GM21390 (cell line): Measurements from ENCODE around the gene BGN.

Experiments
- ATAC-seq: cut with Tn5 transposase; IDR thresholded peaks from one replicate; pipeline ENCODE4 v1.9.1; 2021; ENCODE audit not compliant: unreplicated experiment

Gene BGN

DNA sequence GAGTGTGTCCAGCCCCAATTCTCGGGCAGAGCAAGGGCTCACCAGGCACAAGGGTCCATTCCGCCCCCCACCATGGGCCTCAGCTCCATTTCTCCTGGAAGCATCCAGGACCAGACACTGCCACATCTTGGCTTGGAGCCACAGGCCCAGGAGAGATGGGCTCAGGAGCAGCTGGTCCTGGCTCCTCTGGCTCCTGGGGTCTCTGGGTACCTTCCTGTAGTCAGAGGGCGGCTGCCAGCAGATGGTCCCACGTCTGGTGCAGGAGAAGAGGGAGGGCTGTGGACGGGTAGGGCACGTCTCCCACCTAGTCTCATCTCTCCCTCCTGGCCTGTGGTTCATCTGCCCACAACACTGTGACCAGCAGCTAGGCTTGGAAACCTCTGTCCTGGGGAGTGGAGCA lies 30.7 kb downstream of the BGN start:
- no peak for ATAC-seq

DNA sequence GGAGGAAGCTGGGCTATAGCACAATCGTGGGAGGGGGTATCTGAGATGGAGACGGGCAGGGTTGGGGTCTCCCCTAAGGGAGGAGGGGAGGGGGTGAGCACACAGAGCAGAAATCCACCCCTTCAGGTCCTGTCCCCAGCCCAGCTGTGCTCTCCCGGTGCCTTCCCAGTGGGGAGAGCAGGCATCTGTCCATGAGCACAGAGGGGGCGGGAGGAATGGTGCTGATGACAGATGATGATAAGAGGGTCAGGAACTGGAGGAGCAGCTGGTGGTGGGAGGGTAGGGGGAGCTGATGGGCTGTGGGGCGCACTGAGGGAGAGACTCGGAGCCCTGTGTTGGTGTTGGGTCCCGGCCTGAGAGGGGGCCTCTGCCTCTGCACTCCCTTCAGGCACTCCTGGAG lies 31.3 kb downstream of the BGN start:
- no peak for ATAC-seq

DNA sequence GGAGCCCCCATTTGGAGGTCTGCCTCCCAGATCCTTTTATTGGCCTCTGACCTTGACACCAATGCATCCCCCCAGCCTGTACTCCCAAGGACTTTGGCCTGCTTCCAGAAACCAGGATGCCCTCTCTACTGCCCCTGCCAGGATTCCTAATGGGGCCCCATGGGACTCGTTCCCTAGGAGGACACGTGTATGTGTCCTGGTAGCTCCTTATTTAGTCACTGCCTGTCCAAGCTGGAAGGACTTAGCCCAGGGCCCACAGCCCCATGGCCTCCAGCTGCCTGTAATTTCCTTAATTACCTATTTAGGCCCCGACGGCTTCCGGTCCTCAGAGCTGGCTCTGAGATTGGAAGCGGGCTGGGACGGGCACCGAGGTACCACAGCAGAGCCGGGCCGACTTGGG lies 32.0 kb downstream of the BGN start:
- no peak for ATAC-seq

DNA sequence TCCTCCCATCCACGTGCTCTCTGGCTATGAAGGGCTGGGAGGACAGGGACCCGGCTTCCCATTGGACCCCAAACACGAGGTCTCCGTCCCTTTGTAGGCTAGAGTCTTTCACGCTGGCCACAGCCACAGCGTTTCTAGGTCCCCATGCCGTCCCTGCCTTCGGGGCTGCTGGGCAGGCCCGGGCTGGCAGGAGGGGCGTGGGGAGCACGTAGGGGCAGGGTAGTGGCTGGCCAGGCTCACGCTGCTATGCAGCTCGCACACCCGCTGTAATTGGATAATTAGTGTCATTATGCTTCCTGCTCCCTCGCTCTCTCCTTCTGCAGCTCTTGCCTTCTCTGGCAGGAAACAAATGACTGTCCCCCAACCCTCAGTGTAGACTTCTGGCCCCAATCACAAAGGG lies 32.4 kb downstream of the BGN start:
- ATAC-seq, result no peak

DNA sequence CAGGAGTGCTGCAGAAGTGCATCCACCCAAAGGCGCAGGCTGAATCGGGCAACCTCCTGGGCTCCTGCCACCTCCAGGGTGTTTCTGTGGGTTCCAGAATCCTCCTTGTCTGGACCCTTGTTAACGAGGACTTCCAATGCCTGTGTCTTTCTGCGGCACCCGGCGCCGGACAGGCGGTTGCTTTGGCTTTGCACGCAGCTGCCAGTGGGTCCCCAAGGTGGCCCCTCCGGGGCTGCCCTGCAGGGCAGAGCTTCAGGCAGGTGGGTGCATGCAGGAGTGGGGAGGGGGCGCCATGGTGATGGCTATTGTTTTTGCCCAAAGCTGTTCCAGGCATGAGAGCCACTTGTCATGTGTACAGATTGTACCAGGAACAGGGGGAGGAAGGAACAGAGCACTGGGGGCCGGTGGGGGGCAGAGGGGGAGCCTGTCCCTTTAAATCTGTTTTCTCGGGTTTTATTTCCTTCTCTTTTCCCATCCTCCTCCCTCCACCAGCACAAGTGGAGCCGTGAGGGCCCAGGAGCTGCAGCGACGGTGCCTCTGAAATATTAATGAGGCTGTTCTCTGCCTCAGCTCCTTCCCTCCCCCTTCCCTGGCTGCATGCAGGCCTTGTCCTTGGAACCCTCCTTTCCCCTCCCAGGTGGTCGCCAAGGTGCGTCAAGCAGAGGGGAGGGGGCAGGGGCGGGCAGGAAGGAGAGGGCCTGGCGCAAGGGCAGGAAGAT lies 35.8 kb downstream of the BGN start:
- ATAC-seq, result no peak

DNA sequence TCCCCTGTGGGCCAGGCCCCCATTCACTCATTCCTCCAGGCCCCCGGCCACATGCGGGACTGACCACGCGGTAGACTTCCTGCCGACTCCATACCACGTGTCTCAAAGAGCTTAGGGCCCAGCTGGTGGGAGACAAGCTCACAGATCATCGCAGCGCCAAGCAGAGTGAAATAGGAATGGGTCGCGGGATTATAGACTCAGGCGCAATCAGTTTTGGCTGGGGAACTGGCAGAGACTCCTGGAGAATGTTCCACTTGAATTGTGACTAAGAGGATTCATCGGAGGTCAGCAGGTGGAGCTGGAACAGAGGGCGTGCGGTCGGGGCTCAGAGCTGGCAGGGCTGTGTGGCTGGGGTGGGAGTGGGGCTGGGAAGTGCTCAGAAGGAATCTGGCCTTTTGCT lies 38.3 kb downstream of the BGN start:
- no peak for ATAC-seq

DNA sequence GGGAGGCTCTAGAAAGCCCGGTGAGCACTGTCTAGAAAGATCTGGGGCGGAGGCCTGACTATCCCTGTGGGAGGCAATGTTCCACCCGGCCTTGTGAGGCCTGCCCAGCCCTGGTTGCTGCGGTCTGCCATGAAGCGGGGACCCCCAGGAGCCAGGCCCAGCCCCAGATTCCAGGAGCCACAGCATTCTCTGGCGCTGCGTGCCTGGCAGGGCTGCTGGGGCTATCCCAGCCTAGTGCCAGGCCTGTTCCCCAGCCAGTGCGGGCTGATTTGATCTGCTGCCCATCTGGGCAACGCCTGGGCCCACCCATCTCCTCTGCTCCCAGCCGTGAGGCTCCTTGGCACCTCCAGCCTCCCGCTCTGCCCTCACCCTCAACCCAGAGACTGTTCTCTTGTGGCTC lies 42.3 kb downstream of the BGN start:
- no peak for ATAC-seq

DNA sequence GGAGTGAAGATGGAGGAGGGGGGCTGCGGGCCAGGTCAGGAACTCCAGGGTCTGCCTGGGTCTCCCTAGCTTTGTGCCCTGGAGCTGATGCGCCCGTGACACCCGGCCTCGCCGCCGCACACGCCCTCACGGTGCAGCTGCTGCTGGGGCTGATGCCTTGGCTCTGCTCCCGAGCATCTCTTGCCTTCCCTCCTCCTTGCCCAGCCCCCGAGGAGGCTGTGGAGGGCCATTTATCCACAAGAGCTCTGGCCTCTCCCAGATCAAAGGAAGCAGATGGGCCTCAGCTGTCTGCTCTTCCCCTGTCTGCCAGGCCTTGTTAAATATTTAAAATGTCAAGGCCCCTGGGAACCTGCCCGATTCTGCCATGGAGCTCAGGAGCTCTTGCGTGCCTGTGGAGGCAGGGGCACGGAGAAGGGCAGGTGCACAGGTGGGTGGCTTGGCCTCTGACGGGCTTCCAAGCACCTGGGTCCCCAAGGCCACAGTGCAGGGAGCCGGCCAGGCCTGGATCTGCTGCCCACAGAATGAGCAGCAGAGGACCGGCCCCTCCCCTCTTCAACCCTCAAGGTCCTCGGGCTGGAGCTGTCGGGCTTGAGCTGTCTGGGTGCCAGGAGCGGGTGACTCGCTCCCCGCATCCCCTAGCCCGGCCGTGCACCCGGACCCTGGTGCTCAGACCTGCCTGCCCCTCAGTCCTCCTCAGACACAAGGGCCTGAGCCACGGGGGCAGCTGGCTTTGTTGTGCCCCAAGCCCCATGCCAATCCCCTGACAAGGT lies 42.9 kb downstream of the BGN start:
- no peak for ATAC-seq

DNA sequence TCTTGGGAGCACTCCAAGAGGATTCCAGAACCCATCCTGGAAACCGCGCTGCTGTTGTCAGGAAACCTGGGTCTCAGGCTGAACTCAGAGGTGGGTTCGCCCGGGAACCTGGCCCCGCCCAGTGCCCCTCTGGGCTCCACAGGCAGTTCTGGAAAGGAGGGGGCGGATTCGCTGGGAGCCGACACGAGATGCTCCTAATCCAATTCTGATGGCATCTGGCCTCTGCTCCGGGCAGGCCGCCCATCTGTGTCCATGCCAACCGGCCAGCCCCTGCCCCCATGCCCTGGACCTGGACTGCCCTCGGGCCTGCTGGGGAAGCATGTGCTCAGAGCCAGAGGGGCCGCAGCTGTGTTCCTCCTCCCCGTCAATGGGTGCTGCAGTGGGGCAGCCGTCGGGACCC lies 43.6 kb downstream of the BGN start:
- no peak for ATAC-seq

DNA sequence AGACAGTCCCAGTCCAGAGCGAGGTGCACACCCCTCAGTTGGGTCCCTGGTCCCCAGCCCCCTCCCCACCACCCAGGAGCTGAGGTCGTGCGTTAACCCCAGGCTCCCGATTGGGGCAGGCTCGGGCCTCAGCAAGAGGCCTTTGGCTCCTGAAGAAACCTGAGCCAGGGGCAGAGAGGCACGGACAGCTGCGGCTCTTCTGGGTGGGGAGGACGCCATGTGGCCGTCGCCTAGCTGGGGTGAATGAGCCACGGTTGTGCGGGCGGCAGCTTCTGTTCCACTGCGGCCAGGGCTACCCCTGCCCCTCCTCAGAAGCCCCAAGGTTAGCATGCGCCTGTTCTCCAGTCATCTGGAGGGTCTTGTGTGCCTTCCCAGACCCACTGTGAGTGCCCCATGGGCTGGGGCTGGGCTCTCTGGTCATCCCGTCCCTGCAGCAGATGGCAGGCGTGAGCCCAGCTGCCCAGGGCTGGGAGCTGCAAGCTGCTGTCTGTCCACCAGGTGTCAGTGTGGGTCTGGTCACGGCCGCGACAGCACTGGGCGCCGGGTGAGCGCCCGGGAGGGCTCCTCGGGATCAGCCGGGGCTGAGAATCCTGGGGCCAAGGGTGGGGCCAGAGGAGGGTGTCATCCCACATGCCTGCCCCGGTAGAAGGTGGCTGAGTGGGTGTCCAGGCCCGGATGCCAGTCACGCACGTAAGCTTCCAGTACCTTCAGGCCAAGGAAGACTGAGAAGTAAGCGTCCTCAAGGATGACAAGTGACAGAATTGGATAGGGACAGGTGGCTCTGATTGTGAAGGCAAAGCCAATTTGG lies 44.6 kb downstream of the BGN start:
- ATAC-seq, result peak; percentile 55

DNA sequence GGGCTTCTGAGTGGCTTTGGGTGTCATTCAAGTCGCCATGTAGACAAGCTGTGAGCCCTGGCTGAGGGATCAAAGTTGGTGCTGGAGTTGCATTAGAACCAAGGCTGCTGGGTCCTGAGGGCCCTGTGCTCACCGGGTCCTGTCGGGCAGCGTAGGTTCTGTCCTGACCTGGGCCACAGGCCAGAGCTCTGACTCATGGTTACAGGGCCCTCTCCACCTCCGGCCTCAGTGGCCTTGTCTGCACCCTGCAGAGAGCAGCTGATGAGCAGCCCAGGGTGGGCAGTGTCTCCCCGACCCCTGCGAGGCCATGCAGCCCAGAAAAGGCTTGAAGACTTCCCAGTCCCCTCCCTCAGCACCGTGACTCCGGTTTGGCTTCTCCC lies 45.2 kb downstream of the BGN start:
- ATAC-seq, result no peak

DNA sequence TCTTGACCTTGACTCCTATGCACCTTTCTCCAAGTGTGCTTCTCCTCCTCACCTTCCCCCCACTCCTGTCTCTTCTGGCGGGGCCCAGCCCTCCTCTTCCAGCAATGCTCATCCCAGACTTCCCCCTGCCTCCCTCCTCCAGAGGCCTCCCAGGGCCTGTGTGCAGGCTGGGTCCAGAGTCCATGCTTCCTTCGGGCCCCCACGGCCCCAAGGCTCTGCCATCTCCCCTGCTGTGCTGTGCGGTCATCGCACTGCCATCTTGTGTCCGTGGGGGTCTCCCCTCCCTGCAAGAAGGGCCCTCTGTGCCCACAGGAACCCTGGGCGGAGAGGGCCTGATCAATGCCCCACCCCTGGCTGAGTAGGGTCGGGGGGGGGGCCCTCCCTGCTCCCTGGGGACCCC lies 49.9 kb downstream of the BGN start:
- ATAC-seq, result no peak

DNA sequence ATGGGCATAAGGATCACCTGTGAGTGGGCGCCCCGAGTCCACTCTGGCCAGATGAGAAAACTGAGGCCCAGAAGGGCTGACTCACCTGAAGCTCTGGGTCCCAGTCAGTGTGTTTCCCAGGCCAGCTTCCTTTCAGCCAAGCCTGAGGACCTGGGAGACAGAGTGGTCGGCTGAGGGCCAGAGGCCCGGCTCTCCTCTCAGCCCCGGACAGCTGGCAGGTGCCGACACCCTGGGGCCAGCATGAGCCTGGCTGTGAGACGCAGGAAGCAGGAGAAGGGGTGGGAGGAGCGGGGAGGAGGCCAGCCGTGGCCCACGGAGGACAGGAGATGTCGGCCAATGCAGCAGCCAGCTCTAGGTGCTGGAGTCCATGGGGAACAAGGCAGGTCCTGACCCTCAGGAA lies 51.6 kb downstream of the BGN start:
- ATAC-seq, result no peak

DNA sequence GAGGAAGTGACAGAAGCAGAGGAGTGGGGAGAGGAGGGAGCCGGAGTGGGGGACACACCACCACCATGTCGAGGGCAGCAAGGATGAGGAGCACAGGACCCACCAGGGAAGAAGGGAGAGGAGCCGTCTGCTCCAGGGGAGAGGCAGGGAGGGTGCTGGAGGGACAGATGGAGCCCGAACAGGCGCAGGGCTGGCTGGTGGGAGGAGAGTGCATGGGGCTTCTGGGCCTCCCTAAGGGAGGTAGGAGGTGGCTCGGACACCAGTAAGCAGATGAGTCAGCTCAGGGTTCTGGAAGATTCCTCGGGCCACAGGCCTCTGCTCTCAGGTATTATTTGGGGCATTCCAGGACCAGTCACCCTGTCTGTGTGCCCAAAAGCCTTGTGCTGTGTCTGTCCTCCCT lies 52.4 kb downstream of the BGN start:
- no peak for ATAC-seq

DNA sequence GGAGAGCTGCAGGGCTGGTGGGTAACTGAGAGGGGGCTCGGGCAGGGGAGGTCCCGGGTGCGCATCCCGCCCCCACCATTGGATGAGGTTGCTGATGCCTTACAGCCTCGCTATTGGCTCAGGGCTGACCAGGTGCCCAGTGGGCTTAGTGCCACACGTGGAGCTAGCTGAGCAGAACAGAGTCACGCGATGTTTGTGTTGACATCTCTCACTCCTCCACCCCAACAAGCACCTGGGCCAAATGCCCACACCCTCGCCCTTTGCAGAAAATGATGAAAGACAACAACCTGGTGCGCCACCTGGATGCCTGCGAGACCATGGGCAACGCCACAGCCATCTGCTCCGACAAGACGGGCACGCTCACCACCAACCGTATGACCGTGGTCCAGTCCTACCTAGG lies 54.5 kb downstream of the BGN start:
- ATAC-seq, result no peak

DNA sequence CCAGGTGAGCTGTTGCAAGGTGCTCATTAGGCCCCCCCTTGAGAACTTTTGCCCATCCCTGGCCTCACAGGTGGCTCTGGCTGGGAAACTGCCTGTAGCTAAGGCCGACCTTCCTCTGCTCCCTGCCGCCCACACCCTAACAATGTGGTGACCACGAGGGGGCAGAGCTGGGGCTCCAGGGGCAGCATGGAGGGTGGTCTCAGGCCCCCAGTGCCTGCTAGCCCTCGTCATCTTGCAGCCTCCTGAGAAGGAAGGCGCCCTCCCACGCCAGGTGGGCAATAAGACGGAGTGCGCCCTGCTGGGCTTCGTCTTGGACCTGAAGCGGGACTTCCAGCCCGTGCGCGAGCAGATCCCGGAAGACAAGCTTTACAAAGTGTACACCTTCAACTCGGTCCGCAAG lies 55.0 kb downstream of the BGN start:
- no peak for ATAC-seq

DNA sequence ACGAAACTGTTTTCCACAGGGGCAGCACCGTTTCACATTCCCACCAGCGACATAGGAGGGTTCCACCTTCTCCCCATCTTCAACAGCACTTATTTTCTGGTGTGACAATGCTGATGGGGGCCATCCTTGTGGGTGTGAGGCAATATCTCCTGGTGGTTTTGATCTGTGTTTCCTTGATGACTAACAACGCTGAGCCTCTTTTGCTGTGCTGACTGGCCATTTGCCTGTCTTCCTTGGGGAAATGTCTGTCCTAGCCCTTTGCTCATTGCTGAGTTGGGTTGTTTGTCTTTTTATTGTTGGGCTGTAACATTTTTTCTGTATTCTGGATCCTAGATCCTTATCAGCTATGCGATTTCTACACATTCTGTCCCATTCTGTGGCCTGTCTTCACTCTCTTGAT lies 56.4 kb downstream of the BGN start:
- ATAC-seq, result no peak

DNA sequence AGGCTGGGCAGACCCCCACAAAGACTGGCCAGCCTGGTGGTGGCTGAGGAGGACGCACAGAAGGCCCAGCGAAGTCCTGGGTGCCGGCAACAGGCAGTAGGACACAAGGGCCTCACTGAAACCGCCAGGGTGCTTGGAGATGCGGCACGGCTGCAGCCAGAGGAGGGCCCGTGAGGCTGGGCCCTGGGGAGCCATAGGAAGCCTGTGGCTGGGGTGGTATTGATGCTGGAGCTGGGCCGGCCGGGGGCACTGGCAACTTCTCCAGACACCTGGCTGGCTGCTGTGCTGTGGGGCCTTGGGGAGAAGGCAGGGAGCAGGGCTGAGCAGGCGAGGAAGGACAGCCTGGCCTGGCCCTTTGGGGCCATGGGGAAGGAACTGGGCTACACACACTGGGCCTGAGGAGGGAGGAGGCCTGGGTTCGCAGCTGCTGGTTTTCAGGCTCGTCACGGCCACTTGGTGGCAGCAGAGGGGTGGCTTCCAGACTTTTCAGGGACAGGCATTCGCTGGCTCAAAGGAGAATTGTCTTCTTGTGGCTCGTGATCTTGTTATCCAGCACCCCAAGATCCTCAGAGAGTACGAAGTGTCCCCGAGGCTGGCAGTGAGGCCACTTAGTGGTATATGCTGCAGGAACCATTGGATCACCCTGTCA lies 59.9 kb downstream of the BGN start:
- ATAC-seq, result no peak

DNA sequence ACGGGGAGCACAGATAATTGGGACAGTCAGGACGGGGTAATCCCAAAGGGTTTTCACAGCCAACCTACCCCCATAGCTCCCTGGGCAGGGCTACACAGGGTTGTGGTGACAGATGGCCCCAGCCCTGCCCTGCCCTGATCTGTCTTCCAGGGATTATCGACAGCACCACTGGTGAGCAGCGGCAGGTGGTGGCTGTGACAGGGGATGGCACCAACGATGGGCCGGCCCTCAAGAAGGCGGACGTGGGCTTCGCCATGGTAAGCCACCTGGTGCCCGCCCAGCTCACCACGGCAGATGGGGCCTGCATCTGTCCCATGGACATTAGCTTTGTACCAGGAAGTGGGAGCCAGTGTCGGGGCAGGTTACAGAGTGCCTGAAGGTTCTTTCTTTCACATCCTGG lies 62.0 kb downstream of the BGN start:
- ATAC-seq, result no peak

DNA sequence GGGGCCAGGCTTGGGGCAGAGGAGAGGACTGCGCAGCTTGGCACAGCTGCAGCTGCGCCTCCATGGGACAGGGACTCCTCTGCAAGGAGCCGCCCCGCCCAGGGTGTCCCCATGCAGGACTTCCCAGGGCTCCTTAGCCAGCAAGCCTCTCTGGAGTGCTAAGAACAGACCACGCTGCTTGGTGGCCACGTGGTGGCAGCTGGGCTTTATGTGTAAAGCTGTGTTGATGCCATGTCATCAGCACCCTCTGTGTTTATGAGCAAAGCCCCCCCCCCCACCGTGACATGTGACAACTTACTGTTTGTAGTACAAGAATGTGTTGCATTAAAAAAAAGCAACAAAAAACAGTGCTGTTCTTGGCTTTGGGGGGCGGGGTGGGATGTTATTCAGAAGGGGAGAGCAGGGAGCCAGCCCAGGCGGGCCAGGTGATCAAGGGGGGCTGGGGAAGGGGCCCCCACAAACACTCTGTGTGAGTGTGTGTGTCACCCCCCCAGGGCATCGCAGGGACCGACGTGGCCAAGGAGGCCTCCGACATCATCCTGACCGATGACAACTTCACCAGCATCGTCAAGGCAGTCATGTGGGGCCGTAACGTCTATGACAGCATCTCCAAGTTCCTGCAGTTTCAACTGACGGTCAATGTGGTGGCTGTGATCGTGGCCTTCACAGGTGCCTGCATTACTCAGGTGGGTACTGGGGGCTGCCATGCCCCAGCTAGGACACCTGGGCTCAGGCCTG lies 63.0 kb downstream of the BGN start:
- ATAC-seq, result no peak
